Measurements from ENCODE around the gene HACE1.
"Not testable (repeated sequence)": the region's sequence is repeated elsewhere in the genome, so short reads cannot be mapped to it uniquely, and the experiment has no call there.

HACE1 gene

GRCh38 chr6:104855507-104855906, 4.2 kb downstream of the HACE1 start:
- TF ChIP-seq CTCF (IDR thresholded peaks at IDR 0.05; ENCODE audit: low read depth, low read length): no peak
- no peak overlapping the region for H3K4me3 ChIP-seq (ENCODE audit: low read depth, low read length)

GRCh38 chr6:104847721-104848120, 12.0 kb downstream of the HACE1 start:
- H3K4me3 ChIP-seq (ENCODE audit: low read depth, low read length): not testable (repeated sequence)

- no peak overlapping the region for H3K4me3 ChIP-seq (ENCODE audit: low read depth, low read length)
- no peak for TF ChIP-seq CTCF (IDR thresholded peaks at IDR 0.05; ENCODE audit: low read depth, low read length)
These were observed 16.5 kb downstream of the HACE1 start for GRCh38 chr6:104843229-104843628.

- H3K4me3 ChIP-seq (ENCODE audit: low read depth, low read length): no peak overlapping the region
- TF ChIP-seq CTCF (IDR thresholded peaks at IDR 0.05; ENCODE audit: low read depth, low read length): no peak
These were observed 22.6 kb downstream of the HACE1 start for GRCh38 chr6:104837158-104837557.

GRCh38 chr6:104836479-104837020, 23.2 kb downstream of the HACE1 start:
- not testable (repeated sequence) for H3K4me3 ChIP-seq (ENCODE audit: low read depth, low read length)

- TF ChIP-seq CTCF (IDR thresholded peaks at IDR 0.05; ENCODE audit: low read depth, low read length): no peak
These were observed 23.9 kb downstream of the HACE1 start for GRCh38 chr6:104835782-104836181.

GRCh38 chr6:104829183-104829958, 30.3 kb downstream of the HACE1 start:
- H3K4me3 ChIP-seq (ENCODE audit: low read depth, low read length): no peak overlapping the region
- no peak for TF ChIP-seq CTCF (IDR thresholded peaks at IDR 0.05; ENCODE audit: low read depth, low read length)

More at GRCh38 chr6:104835782-104836181, 23.9 kb downstream of the HACE1 start:
- no peak overlapping the region for H3K4me3 ChIP-seq (ENCODE audit: low read depth, low read length)

- H3K4me3 ChIP-seq (ENCODE audit: low read depth, low read length): no peak overlapping the region
- no peak for TF ChIP-seq CTCF (IDR thresholded peaks at IDR 0.05; ENCODE audit: low read depth, low read length)
These were observed 31.2 kb downstream of the HACE1 start for GRCh38 chr6:104828478-104828877.

GRCh38 chr6:104820820-104821219, 38.9 kb downstream of the HACE1 start:
- H3K4me3 ChIP-seq (ENCODE audit: low read depth, low read length): not testable (repeated sequence)

Data from WI38 (cell line).